GM12801 (cell line): ENCODE measurements around the gene KCNC4.

Experiments used
- CTCF ChIP-seq: IDR thresholded peaks from one replicate; pipeline ENCODE4 v1.5.1; 2011; ENCODE audit warnings: control low read depth; ENCODE audit not compliant: insufficient read length; ENCODE audit errors: extremely low read depth

The KCNC4 gene

GRCh38 chr1:110215621-110216515 is 5.8 kb downstream of the KCNC4 start:
- no peak for TF ChIP-seq CTCF

GRCh38 chr1:110216844-110217444 is 6.8 kb downstream of the KCNC4 start:
- TF ChIP-seq CTCF: no peak

GRCh38 chr1:110218137-110218536 is 8.0 kb downstream of the KCNC4 start:
- no peak for TF ChIP-seq CTCF

DNA sequence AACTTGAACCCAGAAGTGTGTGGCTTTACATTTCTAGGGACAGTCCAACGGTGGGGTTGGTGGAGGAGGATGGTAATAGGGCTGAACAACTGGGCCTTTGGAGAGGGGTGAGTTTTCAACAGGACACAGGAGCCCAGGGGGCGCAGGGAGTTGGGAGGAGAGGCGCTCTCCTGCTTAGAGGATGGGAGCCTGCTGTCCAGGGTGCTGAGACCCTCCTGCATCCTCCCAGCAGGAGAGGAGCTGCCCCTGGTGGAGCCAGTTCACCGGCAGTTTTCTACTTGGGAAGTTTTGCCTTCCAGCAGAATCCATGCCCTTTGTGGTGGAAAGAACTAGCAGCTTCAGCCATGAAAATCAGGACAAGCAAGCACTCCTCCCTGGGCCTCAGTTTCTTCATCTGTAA is 8.6 kb downstream of the KCNC4 start:
- TF ChIP-seq CTCF: no peak

GRCh38 chr1:110220324-110220723 is 10.2 kb downstream of the KCNC4 start:
- TF ChIP-seq CTCF: no peak

DNA sequence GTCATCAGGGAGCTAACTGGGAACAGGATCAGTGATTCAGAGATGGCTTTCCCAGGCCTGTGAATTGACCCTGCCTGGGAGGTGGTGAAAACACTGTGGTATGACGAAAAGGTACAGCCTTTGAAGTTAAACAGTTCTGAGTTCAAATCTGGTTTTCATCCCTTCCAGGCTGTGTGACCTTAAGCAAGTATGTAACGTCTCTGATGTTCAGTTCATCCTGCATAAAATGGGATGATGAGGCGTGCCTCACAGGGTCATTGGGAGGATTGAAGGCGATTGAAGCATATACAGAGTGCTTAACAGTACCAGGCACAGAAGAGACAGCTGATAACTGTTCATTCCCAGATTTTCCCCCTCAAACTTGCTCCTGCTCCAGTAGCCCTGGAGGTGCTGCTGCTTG is 11.0 kb downstream of the KCNC4 start:
- no peak for TF ChIP-seq CTCF

GRCh38 chr1:110223127-110223526 is 13.0 kb downstream of the KCNC4 start:
- TF ChIP-seq CTCF: no peak
